ENCODE results near the gene LGI2. TPM values are rescaled to one million over a fixed set of nuclear protein-coding genes. Genes with fewer than 3 reads are reported as not detected.

The LGI2 gene, protein sequence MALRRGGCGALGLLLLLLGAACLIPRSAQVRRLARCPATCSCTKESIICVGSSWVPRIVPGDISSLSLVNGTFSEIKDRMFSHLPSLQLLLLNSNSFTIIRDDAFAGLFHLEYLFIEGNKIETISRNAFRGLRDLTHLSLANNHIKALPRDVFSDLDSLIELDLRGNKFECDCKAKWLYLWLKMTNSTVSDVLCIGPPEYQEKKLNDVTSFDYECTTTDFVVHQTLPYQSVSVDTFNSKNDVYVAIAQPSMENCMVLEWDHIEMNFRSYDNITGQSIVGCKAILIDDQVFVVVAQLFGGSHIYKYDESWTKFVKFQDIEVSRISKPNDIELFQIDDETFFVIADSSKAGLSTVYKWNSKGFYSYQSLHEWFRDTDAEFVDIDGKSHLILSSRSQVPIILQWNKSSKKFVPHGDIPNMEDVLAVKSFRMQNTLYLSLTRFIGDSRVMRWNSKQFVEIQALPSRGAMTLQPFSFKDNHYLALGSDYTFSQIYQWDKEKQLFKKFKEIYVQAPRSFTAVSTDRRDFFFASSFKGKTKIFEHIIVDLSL
- under 0.01 TPM in 1 of 2 replicates, not detected in the other for total RNA-seq

GRCh38 chr4:25030277-25031076, at the start of gene LGI2:
Gene LGI2, minus strand, starts transcription at chr4:25030946. Its CDS starts 253 bp downstream, at chr4:25030693.

Other genes starting within 250 kb of the LGI2 start
- gene SOD3, start 235.4 kb downstream of the LGI2 start, total RNA-seq, result 1.6 and 7.7 TPM in 2 replicates
- gene CCDC149, start 117.9 kb downstream of the LGI2 start, total RNA-seq, result 4.1 and 4.4 TPM in 2 replicates
- 7.0 and 8.6 TPM in 2 replicates for gene SEPSECS, start 129.5 kb upstream of the LGI2 start, total RNA-seq
- gene PI4K2B, start 203.1 kb upstream of the LGI2 start, total RNA-seq, result 24.6 and 32.1 TPM in 2 replicates

All from subcutaneous preadipocyte (primary cell).